ENCODE results near the gene SMTN. TPM values are rescaled to one million over a fixed set of nuclear protein-coding genes. Genes with fewer than 3 reads are reported as not detected.
"Not testable (repeated sequence)": the region's sequence is repeated elsewhere in the genome, so short reads cannot be mapped to it uniquely, and the experiment has no call there.

The SMTN gene
- total RNA-seq, 1 donor from 2014 or later, result 138 TPM

DNA sequence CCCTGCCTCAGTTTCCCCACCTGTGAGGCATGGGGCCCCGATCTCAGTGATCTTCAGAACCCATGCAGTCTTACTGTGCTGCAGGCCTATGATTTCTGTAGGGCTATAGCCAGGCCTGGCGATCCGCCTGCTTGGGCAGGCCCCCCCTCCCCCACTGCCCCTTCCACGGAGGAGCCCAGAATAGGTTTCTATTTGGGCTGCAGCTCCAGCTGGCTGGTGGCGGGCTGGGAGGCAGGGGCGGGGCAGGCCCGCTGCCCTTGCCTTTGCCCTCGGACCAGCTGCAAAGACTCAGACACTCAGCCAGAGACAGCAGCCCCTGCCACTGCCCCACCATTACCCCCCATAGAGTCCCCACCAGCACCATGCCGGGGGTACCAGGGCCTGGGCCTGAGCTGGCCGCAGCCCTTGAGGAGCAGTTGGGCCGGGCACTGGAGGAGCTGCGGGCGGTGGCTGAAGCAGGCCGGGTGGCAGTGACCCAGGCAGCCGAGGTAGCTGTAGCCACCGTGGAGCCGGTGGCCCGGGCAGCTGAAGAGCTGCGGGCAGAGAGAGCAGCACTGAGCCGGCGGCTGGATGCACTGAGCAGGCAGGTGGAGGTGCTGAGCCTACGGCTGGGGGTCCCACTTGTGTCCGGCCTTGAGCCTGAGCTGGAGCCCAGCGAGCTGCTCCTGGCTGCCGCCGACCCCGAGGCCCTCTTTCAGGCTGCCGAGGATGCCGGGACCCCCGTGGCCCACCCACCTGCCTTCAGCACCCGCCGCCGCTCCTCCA is 12.2 kb downstream of the SMTN start:
- TF ChIP-seq, protein P1, sequence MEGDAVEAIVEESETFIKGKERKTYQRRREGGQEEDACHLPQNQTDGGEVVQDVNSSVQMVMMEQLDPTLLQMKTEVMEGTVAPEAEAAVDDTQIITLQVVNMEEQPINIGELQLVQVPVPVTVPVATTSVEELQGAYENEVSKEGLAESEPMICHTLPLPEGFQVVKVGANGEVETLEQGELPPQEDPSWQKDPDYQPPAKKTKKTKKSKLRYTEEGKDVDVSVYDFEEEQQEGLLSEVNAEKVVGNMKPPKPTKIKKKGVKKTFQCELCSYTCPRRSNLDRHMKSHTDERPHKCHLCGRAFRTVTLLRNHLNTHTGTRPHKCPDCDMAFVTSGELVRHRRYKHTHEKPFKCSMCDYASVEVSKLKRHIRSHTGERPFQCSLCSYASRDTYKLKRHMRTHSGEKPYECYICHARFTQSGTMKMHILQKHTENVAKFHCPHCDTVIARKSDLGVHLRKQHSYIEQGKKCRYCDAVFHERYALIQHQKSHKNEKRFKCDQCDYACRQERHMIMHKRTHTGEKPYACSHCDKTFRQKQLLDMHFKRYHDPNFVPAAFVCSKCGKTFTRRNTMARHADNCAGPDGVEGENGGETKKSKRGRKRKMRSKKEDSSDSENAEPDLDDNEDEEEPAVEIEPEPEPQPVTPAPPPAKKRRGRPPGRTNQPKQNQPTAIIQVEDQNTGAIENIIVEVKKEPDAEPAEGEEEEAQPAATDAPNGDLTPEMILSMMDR (conservative IDR thresholded peaks at IDR 0.05; ENCODE audit: low read depth, low read length), result no peak
- DNase-seq (ENCODE audit: low read depth), result no peak
- no peak overlapping the region for H3K4me3 ChIP-seq (ENCODE audit: low read depth, low read length)

GRCh38 chr22:31094021-31094551 is 13.0 kb downstream of the SMTN start:
- DNase-seq (ENCODE audit: low read depth), result no peak
- H3K4me3 ChIP-seq (ENCODE audit: low read depth, low read length), result no peak overlapping the region
- TF ChIP-seq, protein P1 (conservative IDR thresholded peaks at IDR 0.05; ENCODE audit: low read depth, low read length), result no peak

DNA sequence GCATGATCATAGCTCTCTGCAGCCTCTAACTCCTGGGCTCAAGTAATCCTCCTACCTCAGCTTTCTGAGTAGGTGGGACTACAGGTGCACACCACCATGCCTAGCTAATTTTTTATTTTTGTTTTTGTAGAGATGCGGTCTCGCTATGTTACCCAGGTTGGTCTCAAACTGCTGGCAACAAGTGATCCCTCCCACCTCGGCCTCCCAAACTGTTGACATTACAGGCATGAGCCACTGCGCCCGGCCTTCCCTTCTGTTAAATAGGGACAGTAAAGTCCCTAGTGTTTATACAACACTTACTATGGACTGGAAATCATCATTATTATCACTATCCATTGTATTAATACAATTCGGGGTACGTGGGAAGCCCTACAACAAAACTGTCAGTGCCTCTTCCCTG is 13.6 kb downstream of the SMTN start:
- no peak overlapping the region for H3K4me3 ChIP-seq (ENCODE audit: low read depth, low read length)
- DNase-seq (ENCODE audit: low read depth), result no peak
- TF ChIP-seq, protein P1 (conservative IDR thresholded peaks at IDR 0.05; ENCODE audit: low read depth, low read length), result no peak

GRCh38 chr22:31095637-31096249 is 14.6 kb downstream of the SMTN start:
- TF ChIP-seq, protein P1 (conservative IDR thresholded peaks at IDR 0.05; ENCODE audit: low read depth, low read length), result no peak
- no peak for DNase-seq (ENCODE audit: low read depth)

GRCh38 chr22:31096657-31097279 is 15.7 kb downstream of the SMTN start:
- DNase-seq (ENCODE audit: low read depth), result no peak
- TF ChIP-seq, protein P1 (conservative IDR thresholded peaks at IDR 0.05; ENCODE audit: low read depth, low read length), result no peak
- H3K4me3 ChIP-seq (ENCODE audit: low read depth, low read length), result no peak overlapping the region

More at GRCh38 chr22:31095637-31096249, 14.6 kb downstream of the SMTN start:
- H3K4me3 ChIP-seq (ENCODE audit: low read depth, low read length), result no peak overlapping the region

DNA sequence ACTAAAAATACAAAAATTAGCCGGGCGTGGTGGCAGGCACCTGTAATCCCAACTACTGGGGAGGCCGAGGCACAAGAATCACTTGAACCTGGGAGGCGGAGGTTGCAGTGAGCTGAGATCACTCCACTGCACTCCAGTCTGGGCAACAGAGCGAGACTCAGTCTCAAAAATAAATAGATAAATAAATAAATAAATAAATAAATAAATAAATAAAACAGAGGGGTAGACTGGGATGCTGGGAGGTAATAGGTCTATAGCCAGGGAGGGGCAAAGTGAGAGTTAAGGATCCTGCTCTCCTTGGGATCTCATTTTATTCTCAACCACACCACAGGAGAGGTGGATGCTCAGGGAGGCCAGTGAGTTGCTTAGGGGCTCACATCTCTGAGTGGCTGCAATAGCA is 16.4 kb downstream of the SMTN start:
- DNase-seq (ENCODE audit: low read depth); H3K4me3 ChIP-seq (ENCODE audit: low read depth, low read length): not testable (repeated sequence)

DNA sequence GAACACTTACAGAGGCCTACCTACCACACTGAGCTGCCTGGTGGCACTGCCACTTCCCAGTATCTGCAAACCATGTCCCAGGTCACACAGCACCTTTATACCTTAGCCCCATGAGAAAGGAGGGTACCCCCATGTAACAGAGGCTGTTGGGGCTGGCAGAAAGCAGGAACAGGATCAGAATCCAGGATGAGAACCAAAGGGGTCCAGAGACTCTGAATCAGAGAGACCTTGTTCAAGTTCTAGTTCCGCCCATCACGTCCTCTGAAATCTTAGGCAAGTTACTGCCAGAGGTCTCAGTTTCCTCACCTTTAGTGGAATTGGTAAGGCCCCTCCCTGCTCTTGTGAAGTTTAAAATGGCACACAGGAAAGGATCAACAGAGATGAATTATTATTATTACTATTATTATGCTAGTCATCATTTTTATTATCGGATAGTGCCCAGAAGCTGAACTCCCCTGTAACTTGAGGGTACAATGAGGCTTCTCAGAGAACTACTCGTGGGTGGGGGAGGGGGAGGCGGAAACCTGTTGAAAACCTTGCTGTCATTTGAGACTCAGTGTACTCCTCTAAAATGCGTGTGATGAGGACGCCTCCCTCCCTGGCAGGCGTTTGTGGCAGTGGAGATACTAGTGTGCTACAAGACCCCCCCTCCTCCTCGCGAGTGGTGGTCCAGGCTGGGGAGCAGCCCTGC is 17.0 kb downstream of the SMTN start:
- no peak overlapping the region for H3K4me3 ChIP-seq (ENCODE audit: low read depth, low read length)
- TF ChIP-seq, protein P1 (conservative IDR thresholded peaks at IDR 0.05; ENCODE audit: low read depth, low read length), result no peak
- DNase-seq (ENCODE audit: low read depth), result no peak

Data from epithelial cell of proximal tubule (primary cell).